ENCODE measurements around the gene PTPRCAP. TPM values are rescaled to one million over a fixed set of nuclear protein-coding genes. Genes with fewer than 3 reads are reported as not detected.
A peak's percentile ranks its signal among the peaks of the same experiment; 100 is the strongest.
"Not testable (repeated sequence)": the region's sequence is repeated elsewhere in the genome, so short reads cannot be mapped to it uniquely, and the experiment has no call there.

Gene PTPRCAP
- polyA plus RNA-seq, 3 donors, result 2.1 to 3.6 (median 2.9) TPM

- DNase-seq, result no peak
Measured at GRCh38 chr11:67411785-67412152, 25.7 kb downstream of the PTPRCAP start.

GRCh38 chr11:67410984-67411784 lies 26.3 kb downstream of the PTPRCAP start:
- no peak for DNase-seq

- no peak for DNase-seq
Measured at GRCh38 chr11:67410369-67410831, 27.1 kb downstream of the PTPRCAP start.

- no peak for DNase-seq
Measured at GRCh38 chr11:67409781-67410368, 27.6 kb downstream of the PTPRCAP start.

- no peak for DNase-seq
Measured at GRCh38 chr11:67409261-67409666, 28.2 kb downstream of the PTPRCAP start.

- no peak for DNase-seq
Measured at GRCh38 chr11:67408437-67409200, 28.9 kb downstream of the PTPRCAP start.

GRCh38 chr11:67407688-67408163 lies 29.8 kb downstream of the PTPRCAP start:
- DNase-seq, result no peak

GRCh38 chr11:67406969-67407687 lies 30.4 kb downstream of the PTPRCAP start:
- DNase-seq, result no peak

- no peak for DNase-seq
Measured at GRCh38 chr11:67406420-67406968, 31.0 kb downstream of the PTPRCAP start.

- no peak for DNase-seq
Measured at GRCh38 chr11:67405688-67406339, 31.7 kb downstream of the PTPRCAP start.

- no peak for DNase-seq
Measured at GRCh38 chr11:67405196-67405567, 32.3 kb downstream of the PTPRCAP start.

GRCh38 chr11:67404515-67405195 lies 32.8 kb downstream of the PTPRCAP start:
- DNase-seq, result no peak

- DNase-seq, result not testable (repeated sequence)
Measured at GRCh38 chr11:67403085-67403484, 34.4 kb downstream of the PTPRCAP start.

- DNase-seq, result not testable (repeated sequence)
Measured at GRCh38 chr11:67402192-67402839, 35.2 kb downstream of the PTPRCAP start.

GRCh38 chr11:67401495-67402191 lies 35.8 kb downstream of the PTPRCAP start, which contains the start of gene PPP1CA:
PPP1CA (minus strand) TSS chr11:67401858; CDS start chr11:67401782, 76 bp downstream.
- peak; percentile 89 for DNase-seq

GRCh38 chr11:67400942-67401494 lies 36.5 kb downstream of the PTPRCAP start:
- DNase-seq, result no peak

GRCh38 chr11:67400251-67400941 lies 37.1 kb downstream of the PTPRCAP start:
- no peak for DNase-seq
